A549 (cell line): Measurements from ENCODE around the gene FRMD4A. TPM values are rescaled to one million over a fixed set of nuclear protein-coding genes. Genes with fewer than 3 reads are reported as not detected.
A peak's percentile ranks its signal among the peaks of the same experiment; 100 is the strongest.

Source experiments
- ATAC-seq, 2 experiments: fragments of 200-7000 bp in 1 of 2; fragments of >200 bp in 1 of 2; cut with Nextera tagmentation in 1 of 2; cut with Tn5 transposase in 1 of 2; 3 replicates each; pipeline versions ENCODE4 v1.8.0 to v1.9.1; 2018 to 2020; ENCODE audit warnings: mild to moderate bottlenecking in 1 of 2, moderate library complexity in 1 of 2
- CTCF ChIA-PET: fragments of 300-600 bp; sonication (Branson Sonifier 250); formaldehyde crosslinking; extraction: SDS; loops from one replicate; lab custom pipeline; 2021; ENCODE audit warnings: antibody characterized with exemption, inconsistent platforms; lab: Yijun Ruan, JAX
- POLR2A ChIA-PET: fragments of 350-600 bp; formaldehyde crosslinking; extraction: SDS; loops from one replicate; lab custom pipeline; 2021; ENCODE audit warnings: antibody characterized with exemption, inconsistent platforms; lab: Yijun Ruan, JAX
- DNase-seq, 2 experiments: peaks; one replicate each; pipeline versions ENCODE4 v3.0.0 to v3.0.0-alpha.2; 2011 to 2016; ENCODE audit warnings: low read depth in 1 of 2, low spot score in 1 of 2
- FAIRE-seq: peaks from 2 replicates; lab custom pipeline; 2011; peaks lifted over from hg19 to GRCh38; lab: Jason Lieb, UNC
- H3K27ac ChIP-seq, 2 experiments: fragments of >200 bp; sonication (Bioruptor Twin); formaldehyde crosslinking; 3 replicates each; pipeline ENCODE4 v1.5.1; 2016 to 2017
- H3K4me1 ChIP-seq: fragments of >200 bp; sonication (Bioruptor Twin); formaldehyde crosslinking; 3 replicates; pipeline ENCODE4 v1.6.1; 2016
- H3K4me2 ChIP-seq: fragments of >200 bp; sonication (Bioruptor Twin); formaldehyde crosslinking; 3 replicates; pipeline ENCODE4 v1.6.1; 2016
- H3K4me3 ChIP-seq: fragments of >200 bp; sonication (Bioruptor Twin); formaldehyde crosslinking; 3 replicates; pipeline ENCODE4 v1.5.1; 2016
- H3K9me3 ChIP-seq: fragments of >200 bp; sonication (Bioruptor Twin); formaldehyde crosslinking; 3 replicates; pipeline ENCODE4 v1.6.1; 2016
- ATOH8 ChIP-seq: fragments of 250-450 bp; sonication (Bioruptor Pico); IDR thresholded peaks from 2 replicates; pipeline ENCODE4 v1.5.0; 2020; ENCODE audit warnings: low read depth, mild to moderate bottlenecking, moderate library complexity
- BCL3 ChIP-seq: fragments of >200 bp; sonication (Bioruptor Twin); formaldehyde crosslinking; IDR thresholded peaks from 3 replicates; pipeline ENCODE4 v1.6.1; 2016
- CBX2 ChIP-seq: fragments of 200-600 bp; sonication (generic); IDR thresholded peaks from 2 replicates; pipeline ENCODE4 v1.6.1; 2016; ENCODE audit warnings: low read depth, mild to moderate bottlenecking, borderline replicate concordance
- CEBPB ChIP-seq, 2 experiments: fragments of >200 bp in 1 of 2; sonication (Bioruptor Twin) in 1 of 2; formaldehyde crosslinking in 1 of 2; IDR thresholded peaks; 2 replicates each; pipeline ENCODE4 v1.6.1; 2012 to 2016
- CHD2 ChIP-seq: fragments of 150-350 bp; IDR thresholded peaks from 2 replicates; pipeline ENCODE4 v1.6.1; 2014; ENCODE audit warnings: low read length; ENCODE audit not compliant: partially characterized antibody
- E2F6 ChIP-seq: IDR thresholded peaks from 2 replicates; pipeline ENCODE4 v1.6.1; 2012; ENCODE audit warnings: low read depth, borderline replicate concordance
- ESRRA ChIP-seq: fragments of 150-350 bp; IDR thresholded peaks from 2 replicates; pipeline ENCODE4 v1.6.1; 2014; ENCODE audit warnings: mild to moderate bottlenecking, low read length, borderline replicate concordance
- FOSB ChIP-seq: fragments of 250-450 bp; sonication (Bioruptor Pico); IDR thresholded peaks from 2 replicates; pipeline ENCODE4 v1.5.0; 2020; ENCODE audit warnings: mild to moderate bottlenecking, moderate library complexity
- FOXS1 ChIP-seq: fragments of 250-450 bp; sonication (Bioruptor Pico); IDR thresholded peaks from 2 replicates; pipeline ENCODE4 v1.5.0; 2020; ENCODE audit warnings: mild to moderate bottlenecking, moderate library complexity
- HDAC2 ChIP-seq: fragments of 200-600 bp; sonication (generic); IDR thresholded peaks from 2 replicates; pipeline ENCODE4 v1.6.1; 2016
- HEYL ChIP-seq: fragments of 250-450 bp; sonication (Bioruptor Pico); IDR thresholded peaks from 2 replicates; pipeline ENCODE4 v1.8.0; 2021; ENCODE audit warnings: mild to moderate bottlenecking, moderate library complexity
- HOXA7 ChIP-seq: fragments of 250-450 bp; sonication (Bioruptor Pico); IDR thresholded peaks from 2 replicates; pipeline ENCODE4 v1.5.0; 2020; ENCODE audit warnings: mild to moderate bottlenecking, moderate library complexity
- JUN ChIP-seq, 2 experiments: fragments of >200 bp; sonication (Bioruptor Twin); formaldehyde crosslinking; IDR thresholded peaks; 2 replicates in 1 of 2; 3 replicates in 1 of 2; pipeline ENCODE4 v1.6.1; 2016 to 2017
- KDM1A ChIP-seq: fragments of 200-600 bp; sonication (generic); IDR thresholded peaks from 2 replicates; pipeline ENCODE4 v1.6.1; 2016; ENCODE audit warnings: low read depth, mild to moderate bottlenecking
- MAFK ChIP-seq: fragments of 450-650 bp; IDR thresholded peaks from 2 replicates; pipeline ENCODE4 v1.6.1; 2014; ENCODE audit not compliant: partially characterized antibody
- MYC ChIP-seq: IDR thresholded peaks from 2 replicates; pipeline ENCODE4 v1.6.1; 2012; ENCODE audit warnings: mild to moderate bottlenecking, inconsistent platforms, low read length, improper control_type of control experiment, borderline replicate concordance
- NFE2L2 ChIP-seq: fragments of 150-350 bp; conservative IDR thresholded peaks from 2 replicates; pipeline ENCODE4 v1.6.1; 2014; ENCODE audit warnings: low read length
- NPAS2 ChIP-seq: fragments of 250-450 bp; sonication (Bioruptor Pico); IDR thresholded peaks from 2 replicates; pipeline ENCODE4 v1.8.0; 2022; ENCODE audit warnings: mild to moderate bottlenecking, moderate library complexity, borderline replicate concordance
- PHF8 ChIP-seq: fragments of 200-600 bp; sonication (generic); IDR thresholded peaks from 2 replicates; pipeline ENCODE4 v1.6.1; 2016; ENCODE audit warnings: low read depth, mild to moderate bottlenecking, antibody characterized with exemption, moderate library complexity, borderline replicate concordance
- RCOR1 ChIP-seq: fragments of 150-350 bp; IDR thresholded peaks from 2 replicates; pipeline ENCODE4 v1.6.1; 2014; ENCODE audit warnings: antibody characterized with exemption, low read length, low read depth
- RNF2 ChIP-seq: fragments of 200-600 bp; sonication (generic); IDR thresholded peaks from 2 replicates; pipeline ENCODE4 v1.6.1; 2016; ENCODE audit warnings: low read depth, mild to moderate bottlenecking, antibody characterized with exemption, moderate library complexity, borderline replicate concordance
- SREBF2 ChIP-seq: fragments of 450-650 bp; IDR thresholded peaks from 2 replicates; pipeline ENCODE4 v1.6.1; 2014; ENCODE audit warnings: mild to moderate bottlenecking, moderate library complexity
- TFCP2L1 ChIP-seq: fragments of 250-450 bp; sonication (Bioruptor Pico); IDR thresholded peaks from 2 replicates; pipeline ENCODE4 v1.5.0; 2021; ENCODE audit warnings: mild to moderate bottlenecking
- ZC3H11A ChIP-seq: fragments of 450-650 bp; IDR thresholded peaks from 2 replicates; pipeline ENCODE4 v1.6.1; 2014; ENCODE audit warnings: antibody characterized with exemption, mild to moderate bottlenecking
- ZSCAN20 ChIP-seq: fragments of 250-450 bp; sonication (Bioruptor Pico); IDR thresholded peaks from 2 replicates; pipeline ENCODE4 v1.8.0; 2022; ENCODE audit warnings: mild to moderate bottlenecking, moderate library complexity
- WGBS: methylation state at CpG from one replicate; pipeline ENCODE4 v1.1.6; 2017; ENCODE audit errors: missing lambda C conversion rate; 5-methylcytosine and 5-hydroxymethylcytosine counted together
- polyA plus RNA-seq, 4 experiments: library from polyadenylated mRNA; depleted of rRNA in 3 of 4; stranded (reverse); fragments of >200 nt; fragmentation: RNase III in 1 of 4; extraction: RNeasy Plus Mini Kit Qiagen cat#74134 plus additional on column Dnase treatment in 1 of 4; gene quantifications; 2 replicates in 3 of 4; 3 replicates in 1 of 4; pipeline ENCODE4 v1.2.3, GENCODE V29; 2011 to 2017
- TF ChIP-seq, protein P1 (sequence below): IDR thresholded peaks from 2 replicates; pipeline ENCODE4 v1.6.1; 2012
- TF ChIP-seq, protein P2 (sequence below): IDR thresholded peaks from 2 replicates; pipeline ENCODE4 v1.6.1; 2012

Gene FRMD4A
- polyA plus RNA-seq, 2 of the 4 experiments (the other 2 are of a cell fraction): 2.5 to 4.7 TPM

DNA sequence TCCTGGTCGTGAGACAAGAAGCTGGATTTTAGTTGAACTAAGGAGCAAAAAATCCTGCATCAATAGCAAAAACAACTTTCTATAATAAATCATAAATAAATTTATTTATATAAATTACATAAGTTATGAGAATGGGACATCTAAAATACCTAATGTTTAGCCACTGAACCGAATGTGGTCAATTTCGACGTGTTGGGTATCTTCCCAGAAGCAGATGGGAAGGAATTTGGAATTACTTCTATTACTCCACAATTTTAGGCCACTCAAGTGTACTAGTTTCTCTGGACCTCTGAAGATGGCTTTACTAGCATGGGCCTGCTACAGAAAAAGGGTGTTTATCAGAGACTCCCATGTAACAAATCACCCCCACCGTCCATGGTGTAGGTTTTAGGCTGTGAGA is 572.0 kb downstream of the FRMD4A start:
- peak overlapping the region; percentile 0 to 41; a peak in 3 of 6 replicates for H3K27ac ChIP-seq
- no peak for TF ChIP-seq ZSCAN20 (CRISPR knock-in tag)
- no peak for TF ChIP-seq FOSB (CRISPR knock-in tag)
- TF ChIP-seq MAFK: no peak
- no peak for TF ChIP-seq ZC3H11A

GRCh38 chr10:13758312-13758711 is 572.4 kb downstream of the FRMD4A start:
- FAIRE-seq: no peak
- no peak for ATAC-seq
- H3K4me1 ChIP-seq: peaks cover 4% of the 10 kb centered on the region; the same call in 1 of the 3 replicates
- H3K4me2 ChIP-seq: no peak overlapping the region
- POLR2A ChIA-PET: no interaction called here
- DNase-seq: peak in 1 of 2 experiments; percentile 26
- CTCF ChIA-PET: interaction anchor here (0.8 to 1.3 kb wide), 2 partner anchors 18 to 99 kb away, joined by 3 to 4 read pairs; no protein-coding TSS in a partner anchor
- H3K27ac ChIP-seq: peak overlapping the region; percentile 0 to 41; a peak in 2 of 6 replicates
- no peaks in the 10 kb centered on the region for H3K9me3 ChIP-seq
- H3K4me3 ChIP-seq: no peak overlapping the region
- 82% methylated on average over 3 of the region's 3 CpGs for WGBS
- TF ChIP-seq E2F6 (no peak), CEBPB (IDR thresholded peaks at IDR 0.05) (no peak), HDAC2 (no peak), PHF8 (no peak), ZC3H11A (no peak), MAFK (no peak), NPAS2 (CRISPR knock-in tag) (no peak), NFE2L2 (no peak), ATOH8 (CRISPR knock-in tag) (no peak), BCL3 (no peak)
- TF ChIP-seq, protein P1, sequence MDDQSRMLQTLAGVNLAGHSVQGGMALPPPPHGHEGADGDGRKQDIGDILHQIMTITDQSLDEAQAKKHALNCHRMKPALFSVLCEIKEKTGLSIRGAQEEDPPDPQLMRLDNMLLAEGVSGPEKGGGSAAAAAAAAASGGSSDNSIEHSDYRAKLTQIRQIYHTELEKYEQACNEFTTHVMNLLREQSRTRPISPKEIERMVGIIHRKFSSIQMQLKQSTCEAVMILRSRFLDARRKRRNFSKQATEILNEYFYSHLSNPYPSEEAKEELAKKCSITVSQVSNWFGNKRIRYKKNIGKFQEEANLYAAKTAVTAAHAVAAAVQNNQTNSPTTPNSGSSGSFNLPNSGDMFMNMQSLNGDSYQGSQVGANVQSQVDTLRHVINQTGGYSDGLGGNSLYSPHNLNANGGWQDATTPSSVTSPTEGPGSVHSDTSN: no peak
- TF ChIP-seq, protein P2, sequence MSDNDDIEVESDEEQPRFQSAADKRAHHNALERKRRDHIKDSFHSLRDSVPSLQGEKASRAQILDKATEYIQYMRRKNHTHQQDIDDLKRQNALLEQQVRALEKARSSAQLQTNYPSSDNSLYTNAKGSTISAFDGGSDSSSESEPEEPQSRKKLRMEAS: no peak

More for the DNA sequence above, 572.0 kb downstream of the FRMD4A start:
- FAIRE-seq (no peak), ATAC-seq (no peak), DNase-seq (no peak)
- H3K9me3 ChIP-seq: no peaks in the 10 kb centered on the region
- WGBS: 93% methylated on average over 5 of the region's 5 CpGs
- H3K4me2 ChIP-seq: no peak overlapping the region
- peaks cover 4% of the 10 kb centered on the region; the same call in 1 of the 3 replicates for H3K4me1 ChIP-seq
- H3K4me3 ChIP-seq: no peak overlapping the region
- CTCF ChIA-PET: interaction anchor here (0.8 to 1.3 kb wide), 2 partner anchors 18 to 99 kb away, joined by 3 to 4 read pairs; no protein-coding TSS in a partner anchor
- POLR2A ChIA-PET: no interaction called here

- peaks cover 4% of the 10 kb centered on the region; the same call in 1 of the 3 replicates for H3K4me1 ChIP-seq
- no peak for TF ChIP-seq CEBPB (IDR thresholded peaks at IDR 0.05)
- TF ChIP-seq TFCP2L1 (CRISPR knock-in tag): no peak
- TF ChIP-seq NFE2L2: no peak
- TF ChIP-seq KDM1A: no peak
- TF ChIP-seq HOXA7 (CRISPR knock-in tag): no peak
- no peak for TF ChIP-seq RNF2
- no peak for TF ChIP-seq MYC
- no peak for TF ChIP-seq SREBF2
- no peak for TF ChIP-seq HEYL (CRISPR knock-in tag)
- no peak for TF ChIP-seq ESRRA
- TF ChIP-seq FOSB (CRISPR knock-in tag): no peak
- TF ChIP-seq ATOH8 (CRISPR knock-in tag): no peak
- no peak for TF ChIP-seq ZSCAN20 (CRISPR knock-in tag)
- no peak for TF ChIP-seq FOXS1 (CRISPR knock-in tag)
- no peak for TF ChIP-seq CHD2
- no peak for TF ChIP-seq HDAC2
- no peak for TF ChIP-seq CBX2
- no peak for TF ChIP-seq JUN (IDR thresholded peaks at IDR 0.05)
- TF ChIP-seq PHF8: no peak
- no peak for TF ChIP-seq RCOR1
- no peak overlapping the region for H3K27ac ChIP-seq
- H3K4me2 ChIP-seq: no peak overlapping the region
- no peak overlapping the region for H3K4me3 ChIP-seq
- no peaks in the 10 kb centered on the region for H3K9me3 ChIP-seq
- ATAC-seq (no peak), FAIRE-seq (no peak), DNase-seq (no peak)
- 75% methylated on average over 2 of the region's 2 CpGs for WGBS
- ChIA-PET CTCF (interaction anchor here (0.7 to 1.2 kb wide), 2 partner anchors 22 to 62 kb away, joined by 3 to 4 read pairs; no protein-coding TSS in a partner anchor), POLR2A (no interaction called here)
These were observed 576.4 kb downstream of the FRMD4A start for GRCh38 chr10:13754277-13754676.
